HL-60 (cell line): ENCODE measurements around the gene TOGARAM2.

Experiments used
- CTCF ChIP-seq: IDR thresholded peaks from one replicate; pipeline ENCODE4 v1.5.1; 2011; ENCODE audit warnings: low read length, control low read depth, inconsistent platforms; ENCODE audit not compliant: insufficient read depth
- GABPA ChIP-seq: IDR thresholded peaks from 2 replicates; pipeline ENCODE4 v1.6.1; 2012; ENCODE audit warnings: low read depth
- POLR2AphosphoS5 ChIP-seq: IDR thresholded peaks from 2 replicates; pipeline ENCODE4 v1.6.1; 2012; ENCODE audit warnings: low read depth
- SPI1 ChIP-seq: IDR thresholded peaks from 2 replicates; pipeline ENCODE4 v1.6.1; 2012; ENCODE audit warnings: low read depth, mild to moderate bottlenecking, borderline replicate concordance

GRCh38 chr2:29000481-29000880 lies 19.4 kb downstream of the TOGARAM2 start:
- peak; percentile 61 for TF ChIP-seq POLR2AphosphoS5
- TF ChIP-seq CTCF: no peak
- peak; percentile 100 for TF ChIP-seq SPI1
- TF ChIP-seq GABPA: no peak
